GM21526 (cell line): ENCODE results near the gene RYR3.

ENCODE experiments used
- ATAC-seq: cut with Tn5 transposase; IDR thresholded peaks from one replicate; pipeline ENCODE4 v1.9.1; 2021; ENCODE audit warnings: moderate library complexity; ENCODE audit not compliant: unreplicated experiment, low FRiP score

RYR3 gene

DNA sequence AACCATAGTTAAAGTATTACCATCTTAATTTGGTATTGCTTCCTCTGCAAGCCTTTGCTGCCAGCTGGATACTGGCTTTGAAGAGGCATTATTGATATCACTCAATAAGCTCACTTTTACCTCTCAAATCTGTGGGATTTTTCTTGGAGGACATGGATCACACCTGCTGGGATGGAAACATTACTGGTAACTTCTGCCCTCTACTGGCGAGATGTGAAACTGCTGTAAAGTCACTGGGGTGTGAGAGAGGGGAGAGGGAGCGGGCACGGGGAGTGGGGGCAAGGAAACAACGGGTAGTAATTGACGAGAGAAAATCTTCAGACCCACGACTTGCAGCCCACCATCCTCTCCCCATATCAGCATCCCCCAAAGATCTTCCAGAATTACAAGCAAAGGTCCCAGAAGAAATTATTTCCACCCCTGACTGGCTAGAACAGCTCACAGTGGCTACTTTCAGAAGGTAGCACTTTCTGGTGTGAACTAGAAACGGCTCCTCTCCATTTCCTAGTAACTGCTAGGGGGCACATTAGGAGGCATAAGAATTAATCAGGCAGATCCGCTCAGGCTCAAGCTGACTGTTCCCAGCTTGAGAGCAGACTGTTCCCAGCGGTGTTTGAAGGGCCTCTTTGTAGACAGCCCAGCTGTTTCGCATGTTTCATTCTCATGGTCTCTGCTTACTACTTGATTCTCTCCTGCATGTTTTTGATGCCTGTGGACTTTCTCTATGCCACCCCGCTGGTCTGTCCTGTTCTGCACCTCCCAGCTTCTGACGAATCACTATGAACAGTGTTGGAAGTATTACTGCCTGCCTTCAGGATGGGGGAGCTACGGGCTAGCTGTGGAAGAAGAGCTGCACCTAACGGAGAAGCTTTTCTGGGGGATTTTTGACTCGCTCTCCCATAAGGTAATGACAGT is 427.2 kb downstream of the RYR3 start:
- no peak for ATAC-seq

GRCh38 chr15:33738941-33739664 is 428.3 kb downstream of the RYR3 start:
- ATAC-seq = no peak

GRCh38 chr15:33742306-33742705 is 431.5 kb downstream of the RYR3 start:
- ATAC-seq = no peak

- ATAC-seq = no peak
Observed at GRCh38 chr15:33742800-33743199, 432.0 kb downstream of the RYR3 start.

DNA sequence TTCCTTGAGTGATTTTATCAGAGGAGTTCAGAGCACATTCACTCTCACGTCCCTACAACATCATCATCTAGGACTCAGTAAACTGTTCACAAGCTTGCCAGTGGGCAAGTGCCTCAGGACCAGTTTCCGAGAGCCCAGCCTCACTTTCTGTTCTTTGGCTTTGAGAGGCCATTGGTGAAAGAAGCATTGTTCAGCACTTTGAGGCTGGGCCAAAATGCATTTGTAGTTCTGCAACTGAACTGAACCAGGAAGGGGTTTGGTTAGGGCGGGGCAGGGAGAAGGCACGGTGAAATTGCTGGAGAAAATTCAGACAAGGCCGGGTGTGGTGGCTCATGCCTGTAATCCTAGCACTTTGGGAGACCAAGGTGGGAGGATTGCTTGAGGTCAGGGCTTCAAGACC is 435.4 kb downstream of the RYR3 start:
- ATAC-seq = no peak

- no peak for ATAC-seq
Observed at GRCh38 chr15:33753012-33753411, 442.2 kb downstream of the RYR3 start.

GRCh38 chr15:33754242-33754641 is 443.5 kb downstream of the RYR3 start:
- ATAC-seq = no peak

GRCh38 chr15:33756961-33757360 is 446.2 kb downstream of the RYR3 start:
- ATAC-seq = no peak

DNA sequence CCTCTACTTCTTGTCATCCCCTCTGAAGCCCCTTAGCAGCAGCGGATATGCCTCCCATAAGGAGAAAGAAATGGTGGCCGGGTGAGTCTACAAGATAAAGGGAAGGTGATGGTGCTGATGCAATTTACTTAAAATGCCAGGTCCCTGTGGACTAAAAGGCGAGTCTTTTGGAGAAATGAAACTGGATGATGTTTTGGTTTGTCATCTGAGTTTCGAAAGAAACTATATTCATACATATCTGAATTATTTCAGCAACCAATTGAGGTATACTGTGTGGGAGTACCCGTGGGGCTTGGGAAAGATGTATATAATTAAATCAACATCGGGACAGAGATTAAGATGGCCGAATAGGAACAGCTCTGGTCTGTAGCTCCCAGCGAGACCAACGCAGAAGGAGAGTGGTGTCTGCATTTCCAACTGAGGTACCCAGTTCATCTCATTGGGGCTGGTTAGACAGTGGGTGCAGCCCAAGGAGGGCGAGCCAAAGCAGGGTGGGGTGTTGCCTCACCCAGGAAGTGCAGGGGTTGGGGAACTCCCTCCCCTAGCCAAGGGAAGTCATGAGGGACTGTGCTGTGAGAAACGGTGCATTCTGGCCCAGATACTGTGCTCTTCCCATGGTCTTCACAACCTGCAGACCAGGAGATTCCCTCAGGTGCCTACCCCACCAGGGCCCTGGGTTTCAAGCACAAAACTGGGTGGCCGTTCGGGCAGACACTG is 446.9 kb downstream of the RYR3 start:
- no peak for ATAC-seq

- no peak for ATAC-seq
Observed at GRCh38 chr15:33766389-33766788, 455.6 kb downstream of the RYR3 start.

DNA sequence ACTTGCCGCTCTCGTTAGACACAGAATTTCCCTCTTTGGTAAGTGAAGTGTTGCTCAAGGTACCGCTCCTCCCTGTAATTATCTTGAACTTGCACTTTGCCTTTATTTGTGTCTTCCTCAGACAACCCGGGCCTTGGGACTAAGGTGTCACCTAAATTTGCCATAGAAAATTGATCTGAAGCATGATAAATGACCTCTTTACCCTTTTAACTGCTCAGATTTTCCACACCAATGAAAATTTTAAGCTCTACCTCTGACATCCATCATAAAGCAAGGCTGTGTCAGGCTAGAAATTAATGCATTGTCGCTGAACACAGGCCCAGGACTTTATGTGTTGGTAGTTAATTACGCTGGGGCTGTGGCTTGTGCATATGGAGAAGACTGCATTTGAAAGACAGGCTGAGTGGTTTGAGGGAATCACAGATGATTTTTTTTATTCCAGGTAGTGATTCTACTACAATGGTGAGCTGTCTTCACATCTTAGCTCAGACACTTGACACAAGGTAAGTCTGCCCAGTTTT is 458.0 kb downstream of the RYR3 start:
- no peak for ATAC-seq

GRCh38 chr15:33773969-33774368 is 463.2 kb downstream of the RYR3 start:
- ATAC-seq = no peak

DNA sequence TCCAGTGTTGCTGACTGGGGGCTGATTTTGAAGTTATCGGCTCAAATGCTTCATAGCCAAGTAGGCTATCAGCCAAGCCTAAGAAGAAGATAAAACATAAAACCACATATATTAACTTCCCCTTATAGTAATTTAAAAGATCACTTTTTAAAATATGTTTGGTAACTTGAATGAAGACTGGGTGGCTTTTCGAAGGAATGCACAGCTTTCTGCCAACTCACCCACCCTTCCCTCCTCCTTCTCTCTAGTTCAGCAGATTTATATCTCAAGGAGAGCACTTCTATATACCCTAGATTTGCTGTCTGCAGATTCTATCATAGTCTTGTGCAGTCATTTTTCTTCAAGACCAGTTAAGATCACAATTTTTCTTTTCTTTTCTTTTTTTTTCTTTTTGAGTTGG is 468.1 kb downstream of the RYR3 start:
- no peak for ATAC-seq

- no peak for ATAC-seq
Observed at GRCh38 chr15:33780011-33780768, 469.4 kb downstream of the RYR3 start.

DNA sequence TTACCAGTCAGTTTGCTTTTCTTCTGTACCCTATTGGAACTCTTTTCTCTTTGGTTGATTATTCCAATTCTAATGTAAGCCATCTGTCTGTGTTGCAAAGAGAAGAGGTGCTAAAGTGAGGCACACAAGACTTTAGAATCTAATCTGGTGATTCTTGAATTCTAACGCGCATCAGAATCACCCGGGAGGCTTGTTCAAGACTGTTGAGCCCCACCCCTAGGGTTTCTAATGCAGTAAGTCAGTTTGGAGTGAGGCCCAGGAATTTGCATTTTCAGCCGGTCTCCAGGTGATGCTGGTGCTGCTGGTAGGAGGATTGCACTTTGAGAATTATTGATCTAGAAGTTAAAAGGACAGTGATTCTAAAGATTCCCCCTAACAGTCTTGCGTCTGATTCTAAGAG is 472.2 kb downstream of the RYR3 start:
- no peak for ATAC-seq

DNA sequence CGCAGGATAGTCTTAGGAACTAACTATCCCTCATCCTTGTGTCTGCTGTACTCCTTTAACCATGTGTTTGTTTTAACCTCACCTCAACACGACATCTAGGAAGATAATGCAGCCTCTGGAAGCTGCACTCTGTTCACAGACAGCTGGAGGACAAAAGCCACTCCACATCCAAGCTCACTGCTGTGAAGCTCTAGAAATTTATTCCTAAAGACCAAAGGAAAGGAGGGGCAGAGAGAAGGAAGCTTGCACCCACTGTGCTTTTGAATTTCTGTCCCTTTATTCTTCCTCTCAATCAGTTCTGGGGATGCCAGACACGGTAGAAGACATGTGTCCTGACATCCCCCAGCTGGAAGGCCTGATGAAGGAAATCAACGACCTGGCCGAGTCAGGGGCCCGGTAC is 474.6 kb downstream of the RYR3 start:
- no peak for ATAC-seq

DNA sequence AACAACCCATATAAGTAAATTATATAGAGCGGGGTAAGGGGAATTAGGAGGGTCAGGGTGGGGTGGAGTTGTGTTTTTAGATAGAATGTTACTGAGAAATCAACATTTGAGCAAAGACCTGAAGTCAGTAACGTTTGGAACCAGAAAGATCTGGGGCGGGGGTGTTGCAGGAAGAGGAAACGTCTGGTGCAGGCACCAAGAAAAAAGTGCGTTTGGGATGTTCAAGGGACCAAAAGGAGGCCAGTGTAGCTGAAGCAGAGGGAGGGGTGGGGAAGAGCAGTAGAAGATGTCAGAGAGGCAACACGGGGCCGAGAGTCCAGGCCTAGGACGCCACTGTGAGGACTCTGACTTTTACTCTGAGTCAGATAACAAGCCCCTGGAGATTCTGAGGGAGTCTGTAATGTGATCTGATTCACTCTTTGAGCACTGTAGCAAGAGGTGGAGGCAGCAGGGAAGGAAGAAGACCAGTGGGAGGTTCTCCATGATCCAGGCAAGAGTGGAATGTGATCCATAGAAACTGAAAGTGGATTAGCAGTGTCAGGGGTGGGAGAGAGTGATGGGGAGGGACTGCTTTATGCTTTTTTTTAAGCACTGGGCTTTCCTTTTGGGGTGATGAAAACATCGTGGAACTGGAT is 478.3 kb downstream of the RYR3 start:
- ATAC-seq = no peak

DNA sequence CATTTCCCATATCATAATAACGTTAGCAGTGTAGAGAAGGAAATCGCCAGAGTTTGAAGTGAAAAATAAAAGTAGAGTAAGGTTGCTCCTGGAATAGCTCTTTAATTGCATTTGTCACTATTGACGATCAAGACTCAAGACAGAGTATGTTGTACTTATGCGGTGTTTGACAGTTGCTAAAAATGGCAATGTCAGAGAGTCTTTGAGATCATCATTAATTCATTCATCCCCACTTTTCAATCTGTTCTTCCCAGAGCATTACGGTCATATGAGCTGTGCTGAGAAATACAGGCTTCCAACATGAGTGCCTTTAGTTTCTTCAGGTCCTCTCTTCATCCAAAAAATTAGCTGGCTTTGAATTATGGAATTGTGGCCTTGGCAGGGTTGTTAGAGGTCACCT is 483.7 kb downstream of the RYR3 start:
- no peak for ATAC-seq

- ATAC-seq = no peak
Observed at GRCh38 chr15:33795070-33795469, 484.3 kb downstream of the RYR3 start.

GRCh38 chr15:33797651-33798050 is 486.9 kb downstream of the RYR3 start:
- ATAC-seq = no peak
